Loucy (cell line): ENCODE results near the gene UBAP1.

Source experiments
- H2AFZ ChIP-seq: fragments of 200-600 bp; sonication (generic); 2 replicates; pipeline ENCODE4 v1.6.0; 2016; ENCODE audit warnings: antibody characterized with exemption, mild to moderate bottlenecking, low read length, moderate library complexity
- H3F3A ChIP-seq: fragments of 200-600 bp; 2 replicates; pipeline ENCODE4 v1.6.0; 2016; ENCODE audit warnings: antibody characterized with exemption, low read depth, mild to moderate bottlenecking
- H3K27me3 ChIP-seq: fragments of 200-600 bp; sonication (generic); 2 replicates; pipeline ENCODE4 v1.6.1; 2014; ENCODE audit warnings: low read length, mild to moderate bottlenecking; ENCODE audit not compliant: insufficient read depth, poor library complexity, severe bottlenecking
- H3K36me3 ChIP-seq: fragments of 200-600 bp; sonication (generic); 2 replicates; pipeline ENCODE4 v1.6.1; 2016; ENCODE audit warnings: low read length; ENCODE audit not compliant: insufficient read depth
- H3K4me1 ChIP-seq: fragments of 200-600 bp; sonication (generic); 2 replicates; pipeline ENCODE4 v1.5.1; 2014; ENCODE audit warnings: low read length, mild to moderate bottlenecking; ENCODE audit not compliant: insufficient read depth, poor library complexity, severe bottlenecking
- H3K4me2 ChIP-seq: fragments of 200-600 bp; sonication (generic); 2 replicates; pipeline ENCODE4 v1.6.0; 2014; ENCODE audit warnings: antibody characterized with exemption, low read length, low read depth, mild to moderate bottlenecking; ENCODE audit not compliant: poor library complexity, severe bottlenecking
- H3K4me3 ChIP-seq: fragments of 200-600 bp; sonication (generic); 2 replicates; pipeline ENCODE4 v1.5.1; 2014; ENCODE audit warnings: low read length, mild to moderate bottlenecking, mixed read lengths; ENCODE audit not compliant: poor library complexity, severe bottlenecking
- H3K79me2 ChIP-seq: fragments of 200-600 bp; sonication (generic); 2 replicates; pipeline ENCODE4 v1.6.1; 2014; ENCODE audit warnings: low read length; ENCODE audit not compliant: insufficient read depth
- H3K9ac ChIP-seq: fragments of 200-600 bp; sonication (generic); 2 replicates; pipeline ENCODE4 v1.6.0; 2014; ENCODE audit warnings: mild to moderate bottlenecking, low read depth, low read length, moderate library complexity; ENCODE audit not compliant: poor library complexity, severe bottlenecking
- H3K9me2 ChIP-seq: fragments of 200-600 bp; sonication (generic); replicated peaks from 2 replicates; pipeline ENCODE4 v1.6.1; 2016; ENCODE audit warnings: low read depth, low read length, mixed read lengths
- H3K9me3 ChIP-seq: fragments of 200-600 bp; sonication (generic); 2 replicates; pipeline ENCODE4 v1.6.1; 2014; ENCODE audit warnings: mild to moderate bottlenecking, antibody characterized with exemption, low read length, low read depth; ENCODE audit not compliant: insufficient read depth
- H4K20me1 ChIP-seq: fragments of 200-600 bp; sonication (generic); 2 replicates; pipeline ENCODE4 v1.6.0; 2014; ENCODE audit warnings: antibody characterized with exemption, low read length, mild to moderate bottlenecking; ENCODE audit not compliant: insufficient read depth, poor library complexity, severe bottlenecking
- CTCF ChIP-seq: fragments of 200-600 bp; sonication (generic); conservative IDR thresholded peaks from 2 replicates; pipeline ENCODE4 v1.5.1; 2014; ENCODE audit warnings: mild to moderate bottlenecking, antibody characterized with exemption, low read length
- EZH2phosphoT487 ChIP-seq: fragments of 200-600 bp; IDR thresholded peaks from 2 replicates; pipeline ENCODE4 v1.6.1; 2018; ENCODE audit warnings: antibody characterized with exemption, mild to moderate bottlenecking, moderate library complexity, borderline replicate concordance

Gene UBAP1

DNA sequence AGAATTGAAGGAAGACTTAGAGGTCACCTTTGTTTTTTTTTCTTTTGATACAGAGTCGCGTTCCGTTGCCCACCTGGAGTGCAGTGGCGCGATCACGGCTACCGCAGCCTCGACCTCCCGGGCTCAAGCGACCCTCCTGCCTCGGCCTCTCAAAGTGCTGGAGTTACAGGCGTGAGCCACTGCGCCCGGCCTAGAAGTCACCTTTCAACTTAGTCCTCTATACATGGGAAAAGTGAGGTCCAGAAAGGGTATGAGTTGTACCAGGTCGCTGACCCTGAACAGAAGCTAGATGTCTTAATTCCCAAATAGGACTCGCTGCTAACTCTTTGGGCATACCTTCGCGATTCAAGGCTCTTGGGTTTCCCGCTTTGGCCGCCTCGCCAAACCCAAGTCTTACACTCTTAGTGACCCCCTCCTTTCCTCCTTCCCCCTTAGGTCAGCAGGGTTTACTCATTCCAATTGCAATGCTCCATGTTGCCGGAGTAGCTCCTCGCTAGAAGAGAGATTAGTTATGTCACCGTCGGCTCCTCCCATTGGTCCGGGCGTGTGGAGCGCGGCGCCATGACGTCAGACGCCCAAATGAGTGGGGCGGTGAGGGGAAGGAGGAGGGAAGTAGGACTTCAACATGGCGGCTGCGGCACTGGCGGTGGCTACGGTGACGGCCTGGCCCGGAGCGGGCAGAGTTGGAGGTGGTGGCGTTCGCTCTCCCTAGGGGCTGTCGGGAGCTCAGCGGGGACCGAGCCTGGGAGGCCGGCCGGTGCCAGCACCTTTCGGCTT lies at the start of gene UBAP1:
TSS of gene UBAP1 (plus strand) at position 608 of the 777 bp plus-strand sequence. CDS start 41,872 bp downstream, outside the sequence.
- no peak for TF ChIP-seq EZH2phosphoT487
- TF ChIP-seq CTCF, result no peak
- H3K36me3 ChIP-seq, result no peaks in the 10 kb centered on the region
- H3K9ac ChIP-seq, result peak within 1 kb of the TSS; percentile 83
- peaks cover 16% of the 10 kb centered on the region for H3K4me1 ChIP-seq
- no peaks in the 10 kb centered on the region for H3K9me3 ChIP-seq
- peaks cover 15% of the 10 kb centered on the region for H4K20me1 ChIP-seq
- H3K4me2 ChIP-seq, result peak within 1 kb of the TSS; percentile 96
- H2AFZ ChIP-seq, result peak within 1 kb of the TSS; percentile 99
- no peaks in the 10 kb centered on the region for H3K9me2 ChIP-seq
- no peaks in the 10 kb centered on the region for H3F3A ChIP-seq
- peak within 1 kb of the TSS; percentile 91 for H3K4me3 ChIP-seq
- no peaks in the 10 kb centered on the region for H3K27me3 ChIP-seq
- peaks cover 51% of the 10 kb centered on the region for H3K79me2 ChIP-seq

DNA sequence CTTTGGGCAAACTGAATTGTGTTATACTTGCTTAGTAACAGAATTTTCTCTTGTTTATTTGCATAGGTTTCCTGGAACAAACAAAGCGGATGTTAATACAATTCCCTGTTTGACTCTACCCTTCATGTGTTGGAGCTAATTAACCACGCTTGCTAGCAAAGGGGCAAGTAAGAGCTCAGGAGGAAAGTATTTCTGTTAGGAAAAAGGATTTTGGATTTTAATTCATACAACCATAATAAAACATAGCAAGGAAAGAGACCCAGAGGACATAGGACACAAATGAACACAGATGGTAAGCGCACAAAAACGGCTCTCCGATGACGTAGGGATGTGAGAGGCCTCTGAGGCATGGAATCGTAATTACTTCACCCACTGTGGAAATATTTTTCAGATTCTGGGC lies 47.3 kb upstream of the UBAP1 start:
- no peak for TF ChIP-seq EZH2phosphoT487
- H2AFZ ChIP-seq, result no peak overlapping the region
- H3K4me2 ChIP-seq, result no peak overlapping the region

GRCh38 chr9:34133436-34133949 lies 45.4 kb upstream of the UBAP1 start:
- H3F3A ChIP-seq, result no peaks in the 10 kb centered on the region
- no peaks in the 10 kb centered on the region for H3K79me2 ChIP-seq
- TF ChIP-seq CTCF (no peak), EZH2phosphoT487 (no peak)
- H3K9ac ChIP-seq, result no peak overlapping the region
- no peak overlapping the region for H2AFZ ChIP-seq
- H3K9me2 ChIP-seq, result no peaks in the 10 kb centered on the region
- no peak overlapping the region for H3K4me2 ChIP-seq
- no peaks in the 10 kb centered on the region for H3K4me1 ChIP-seq
- no peak overlapping the region for H3K4me3 ChIP-seq
- no peaks in the 10 kb centered on the region for H3K9me3 ChIP-seq
- H4K20me1 ChIP-seq, result no peaks in the 10 kb centered on the region
- H3K36me3 ChIP-seq, result no peaks in the 10 kb centered on the region
- H3K27me3 ChIP-seq, result no peaks in the 10 kb centered on the region

More for the DNA sequence above, 47.3 kb upstream of the UBAP1 start:
- no peaks in the 10 kb centered on the region for H3K27me3 ChIP-seq
- no peaks in the 10 kb centered on the region for H3K36me3 ChIP-seq
- no peak overlapping the region for H3K4me3 ChIP-seq
- H3K79me2 ChIP-seq, result no peaks in the 10 kb centered on the region
- no peaks in the 10 kb centered on the region for H3K9me2 ChIP-seq
- peaks cover 5% of the 10 kb centered on the region for H3K4me1 ChIP-seq
- H4K20me1 ChIP-seq, result no peaks in the 10 kb centered on the region
- no peak overlapping the region for H3K9ac ChIP-seq
- H3K9me3 ChIP-seq, result no peaks in the 10 kb centered on the region
- H3F3A ChIP-seq, result no peaks in the 10 kb centered on the region
